ENCODE measurements around the gene GALNT15.

Gene GALNT15

GRCh38 chr3:16199769-16200168 lies 25.3 kb downstream of the GALNT15 start:
- Histone ChIP-seq H3K4ac (ENCODE audit: low read depth, low read length) (no peak overlapping the region), H3K27me3 (ENCODE audit: insufficient read depth, low read length) (no peaks in the 10 kb centered on the region)

GRCh38 chr3:16200411-16200810 lies 25.9 kb downstream of the GALNT15 start:
- H3K4me2 ChIP-seq (ENCODE audit: low read length), result no peak overlapping the region
- H2AK5ac ChIP-seq (ENCODE audit: low read length), result no peak overlapping the region
- no peak overlapping the region for H3K18ac ChIP-seq (ENCODE audit: low read length)
- DNase-seq, result no peak
- no peak overlapping the region for H3K4me3 ChIP-seq (ENCODE audit: low read depth, low read length)
- H3K79me2 ChIP-seq (ENCODE audit: control insufficient read depth, insufficient read depth, low read length, poor library complexity), result no peaks in the 10 kb centered on the region
- H3K9ac ChIP-seq (ENCODE audit: low read length), result no peak overlapping the region
- H3K4ac ChIP-seq (ENCODE audit: low read depth, low read length), result no peak overlapping the region
- no peak overlapping the region for H2AFZ ChIP-seq (ENCODE audit: insufficient read depth, low read length, poor library complexity)
- no peaks in the 10 kb centered on the region for H3K27me3 ChIP-seq (ENCODE audit: insufficient read depth, low read length)
- H3K4me1 ChIP-seq (ENCODE audit: control insufficient read depth in 1 of 2, insufficient read depth in 2 of 2, low read length in 2 of 2), result no peaks in the 10 kb centered on the region
- H2BK12ac ChIP-seq (ENCODE audit: low read length), result no peak overlapping the region
- no peak overlapping the region for H2BK5ac ChIP-seq (ENCODE audit: low read depth, low read length, poor library complexity)
- peaks cover 2% of the 10 kb centered on the region for H3K9me3 ChIP-seq (ENCODE audit: insufficient read depth, low read depth, low read length)
- no peak overlapping the region for H2BK120ac ChIP-seq (ENCODE audit: insufficient read depth, low read length, poor library complexity)
- H3K23ac ChIP-seq (ENCODE audit: low read length), result no peak overlapping the region
- no peak overlapping the region for H3K27ac ChIP-seq (ENCODE audit: low read depth, low read length)
- H4K91ac ChIP-seq (ENCODE audit: low read depth, low read length), result no peak overlapping the region
- H4K12ac ChIP-seq (ENCODE audit: low read depth, low read length), result no peak overlapping the region
- no peaks in the 10 kb centered on the region for H3K36me3 ChIP-seq (ENCODE audit: control insufficient read depth in 1 of 2, insufficient read depth in 2 of 2, low read length in 2 of 2)
- no peaks in the 10 kb centered on the region for H3K79me1 ChIP-seq (ENCODE audit: low read length)
- H4K8ac ChIP-seq (ENCODE audit: low read depth, low read length), result no peak overlapping the region
- no CpG with 5 or more reads among the region's 8 CpGs for WGBS (ENCODE audit: extremely low coverage, insufficient coverage, insufficient read length)
- no peak overlapping the region for H3K14ac ChIP-seq (ENCODE audit: low read length)

More at GRCh38 chr3:16199769-16200168, 25.3 kb downstream of the GALNT15 start:
- Histone ChIP-seq H3K4me3 (ENCODE audit: low read depth, low read length) (no peak overlapping the region), H3K79me2 (ENCODE audit: control insufficient read depth, insufficient read depth, low read length, poor library complexity) (no peaks in the 10 kb centered on the region), H2BK120ac (ENCODE audit: insufficient read depth, low read length, poor library complexity) (no peak overlapping the region), H4K8ac (ENCODE audit: low read depth, low read length) (no peak overlapping the region), H3K14ac (ENCODE audit: low read length) (no peak overlapping the region), H2BK5ac (ENCODE audit: low read depth, low read length, poor library complexity) (no peak overlapping the region), H3K23ac (ENCODE audit: low read length) (no peak overlapping the region), H3K9me3 (ENCODE audit: insufficient read depth, low read depth, low read length) (peaks cover 2% of the 10 kb centered on the region), H3K9ac (ENCODE audit: low read length) (no peak overlapping the region), H4K12ac (ENCODE audit: low read depth, low read length) (no peak overlapping the region), H2BK12ac (ENCODE audit: low read length) (no peak overlapping the region), H4K91ac (ENCODE audit: low read depth, low read length) (no peak overlapping the region), H3K4me2 (ENCODE audit: low read length) (no peak overlapping the region), H2AFZ (ENCODE audit: insufficient read depth, low read length, poor library complexity) (no peak overlapping the region), H2AK5ac (ENCODE audit: low read length) (no peak overlapping the region), H3K27ac (ENCODE audit: low read depth, low read length) (no peak overlapping the region), H3K36me3 (ENCODE audit: control insufficient read depth in 1 of 2, insufficient read depth in 2 of 2, low read length in 2 of 2) (no peaks in the 10 kb centered on the region), H3K79me1 (ENCODE audit: low read length) (no peaks in the 10 kb centered on the region), H3K18ac (ENCODE audit: low read length) (no peak overlapping the region), H3K4me1 (ENCODE audit: control insufficient read depth in 1 of 2, insufficient read depth in 2 of 2, low read length in 2 of 2) (no peaks in the 10 kb centered on the region)
- WGBS (ENCODE audit: extremely low coverage, insufficient coverage, insufficient read length), result no CpG with 5 or more reads among the region's 2 CpGs
- no peak for DNase-seq

DNA sequence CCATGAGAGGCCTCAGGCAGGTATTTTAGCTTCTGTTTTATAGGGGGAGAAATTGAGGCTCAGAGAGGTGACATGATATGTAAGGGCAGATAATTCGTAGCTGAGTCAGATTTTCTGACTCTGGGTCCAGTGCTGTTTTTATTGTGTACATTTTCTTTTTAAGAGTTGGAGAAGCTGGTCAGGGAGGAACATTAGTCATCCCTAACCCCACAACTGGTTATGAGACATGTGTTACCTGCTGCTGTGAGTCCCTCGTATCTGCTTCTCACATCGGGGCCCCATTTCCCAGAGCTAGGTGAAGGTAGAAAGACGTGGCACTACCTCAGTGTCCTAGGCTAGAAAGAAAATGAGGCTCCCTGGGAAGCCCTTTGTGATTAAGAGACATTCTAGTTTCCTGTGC lies 28.6 kb downstream of the GALNT15 start:
- no peaks in the 10 kb centered on the region for H3K79me1 ChIP-seq (ENCODE audit: low read length)
- no peak overlapping the region for H3K4me2 ChIP-seq (ENCODE audit: low read length)
- H2BK5ac ChIP-seq (ENCODE audit: low read depth, low read length, poor library complexity), result no peak overlapping the region
- H3K23ac ChIP-seq (ENCODE audit: low read length), result no peak overlapping the region
- no peaks in the 10 kb centered on the region for H3K27me3 ChIP-seq (ENCODE audit: insufficient read depth, low read length)
- no peak overlapping the region for H3K14ac ChIP-seq (ENCODE audit: low read length)
- H2BK12ac ChIP-seq (ENCODE audit: low read length), result no peak overlapping the region
- H4K12ac ChIP-seq (ENCODE audit: low read depth, low read length), result no peak overlapping the region
- H3K27ac ChIP-seq (ENCODE audit: low read depth, low read length), result no peak overlapping the region
- no peak overlapping the region for H4K91ac ChIP-seq (ENCODE audit: low read depth, low read length)
- no peak overlapping the region for H2AK5ac ChIP-seq (ENCODE audit: low read length)
- no peak overlapping the region for H3K4ac ChIP-seq (ENCODE audit: low read depth, low read length)
- H3K36me3 ChIP-seq (ENCODE audit: control insufficient read depth in 1 of 2, insufficient read depth in 2 of 2, low read length in 2 of 2), result no peaks in the 10 kb centered on the region
- no CpG with 5 or more reads among the region's 4 CpGs for WGBS (ENCODE audit: extremely low coverage, insufficient coverage, insufficient read length)
- H2BK120ac ChIP-seq (ENCODE audit: insufficient read depth, low read length, poor library complexity), result no peak overlapping the region
- H3K4me1 ChIP-seq (ENCODE audit: control insufficient read depth in 1 of 2, insufficient read depth in 2 of 2, low read length in 2 of 2), result no peaks in the 10 kb centered on the region
- no peak overlapping the region for H2AFZ ChIP-seq (ENCODE audit: insufficient read depth, low read length, poor library complexity)
- H3K9me3 ChIP-seq (ENCODE audit: insufficient read depth, low read depth, low read length), result peaks cover 2% of the 10 kb centered on the region
- no peaks in the 10 kb centered on the region for H3K79me2 ChIP-seq (ENCODE audit: control insufficient read depth, insufficient read depth, low read length, poor library complexity)
- no peak overlapping the region for H3K9ac ChIP-seq (ENCODE audit: low read length)
- H4K8ac ChIP-seq (ENCODE audit: low read depth, low read length), result no peak overlapping the region
- no peak overlapping the region for H3K18ac ChIP-seq (ENCODE audit: low read length)
- no peak for DNase-seq
- H3K4me3 ChIP-seq (ENCODE audit: low read depth, low read length), result no peak overlapping the region

GRCh38 chr3:16203671-16204629 lies 29.5 kb downstream of the GALNT15 start:
- Histone ChIP-seq H3K27ac (ENCODE audit: low read depth, low read length) (no peak overlapping the region), H3K27me3 (ENCODE audit: insufficient read depth, low read length) (no peaks in the 10 kb centered on the region), H3K4me2 (ENCODE audit: low read length) (no peak overlapping the region)

More at GRCh38 chr3:16203671-16204629, 29.5 kb downstream of the GALNT15 start:
- no peaks in the 10 kb centered on the region for H3K4me1 ChIP-seq (ENCODE audit: control insufficient read depth in 1 of 2, insufficient read depth in 2 of 2, low read length in 2 of 2)
- H3K4me3 ChIP-seq (ENCODE audit: low read depth, low read length), result no peak overlapping the region
- H3K79me2 ChIP-seq (ENCODE audit: control insufficient read depth, insufficient read depth, low read length, poor library complexity), result no peaks in the 10 kb centered on the region
- no peak overlapping the region for H2BK5ac ChIP-seq (ENCODE audit: low read depth, low read length, poor library complexity)
- H2AK5ac ChIP-seq (ENCODE audit: low read length), result no peak overlapping the region
- H2BK120ac ChIP-seq (ENCODE audit: insufficient read depth, low read length, poor library complexity), result no peak overlapping the region
- H3K4ac ChIP-seq (ENCODE audit: low read depth, low read length), result no peak overlapping the region
- H2AFZ ChIP-seq (ENCODE audit: insufficient read depth, low read length, poor library complexity), result no peak overlapping the region
- no peaks in the 10 kb centered on the region for H3K36me3 ChIP-seq (ENCODE audit: control insufficient read depth in 1 of 2, insufficient read depth in 2 of 2, low read length in 2 of 2)
- H3K23ac ChIP-seq (ENCODE audit: low read length), result no peak overlapping the region
- no peaks in the 10 kb centered on the region for H3K79me1 ChIP-seq (ENCODE audit: low read length)
- no peak overlapping the region for H3K18ac ChIP-seq (ENCODE audit: low read length)
- no peak overlapping the region for H4K91ac ChIP-seq (ENCODE audit: low read depth, low read length)
- H4K8ac ChIP-seq (ENCODE audit: low read depth, low read length), result no peak overlapping the region
- no CpG with 5 or more reads among the region's 6 CpGs for WGBS (ENCODE audit: extremely low coverage, insufficient coverage, insufficient read length)
- peaks cover 2% of the 10 kb centered on the region for H3K9me3 ChIP-seq (ENCODE audit: insufficient read depth, low read depth, low read length)
- no peak for DNase-seq
- H3K14ac ChIP-seq (ENCODE audit: low read length), result no peak overlapping the region
- no peak overlapping the region for H2BK12ac ChIP-seq (ENCODE audit: low read length)
- H4K12ac ChIP-seq (ENCODE audit: low read depth, low read length), result no peak overlapping the region
- no peak overlapping the region for H3K9ac ChIP-seq (ENCODE audit: low read length)

Measured in trophoblast cell (in vitro differentiated cells and primary cell).